ENCODE results near the gene F2RL1. TPM values are rescaled to one million over a fixed set of nuclear protein-coding genes. Genes with fewer than 3 reads are reported as not detected.
A peak's percentile ranks its signal among the peaks of the same experiment; 100 is the strongest.
"Not testable (repeated sequence)": the region's sequence is repeated elsewhere in the genome, so short reads cannot be mapped to it uniquely, and the experiment has no call there.

Gene F2RL1
- 1 to 10 TPM; 2.3 to 2.9 TPM for total RNA-seq

- ChIA-PET POLR2A (no interaction called here), CTCF (interaction anchor here (0.7 kb wide), 1 partner anchor 129 kb away, joined by 4 read pairs; no protein-coding TSS in a partner anchor)
- peaks cover 13% of the 10 kb centered on the region for H3K4me1 Mint-ChIP-seq (ENCODE audit: low read depth)
- peak within 1 kb of the TSS; percentile 77 for H3K4me3 Mint-ChIP-seq
- peaks cover 2% of the 10 kb centered on the region for H3K36me3 Mint-ChIP-seq
- intact Hi-C loops (cut with micrococcal nuclease): loop anchor here (2.0 kb wide), 1 partner anchor 32 kb away; the partner anchor contains the start of gene S100Z
- H3K27me3 Mint-ChIP-seq: peaks cover 9% of the 10 kb centered on the region
- H3K9me3 Mint-ChIP-seq: no peaks in the 10 kb centered on the region
- peak; percentile 66 for DNase-seq
- H3K27ac Mint-ChIP-seq: no peak within 1 kb of the TSS
Measured at GRCh38 chr5:76818844-76819831, at the start of gene F2RL1. Gene F2RL1 (plus strand): TSS chr5:76819030. CDS start chr5:76819183, 153 bp downstream.

GRCh38 chr5:76771041-76771440, 47.8 kb upstream of the F2RL1 start:
- H3K9me3 Mint-ChIP-seq; H3K27ac Mint-ChIP-seq; DNase-seq; POLR2A ChIA-PET; H3K4me1 Mint-ChIP-seq (ENCODE audit: low read depth); H3K4me3 Mint-ChIP-seq; H3K27me3 Mint-ChIP-seq; H3K36me3 Mint-ChIP-seq: not testable (repeated sequence)
- CTCF ChIA-PET: interaction anchor here (0.7 kb wide), 1 partner anchor 36 kb away, joined by 3 read pairs; no protein-coding TSS in a partner anchor
- intact Hi-C loops (cut with micrococcal nuclease): loop anchor here (5.0 to 10.0 kb wide), 2 partner anchors 34 to 126 kb away; no protein-coding TSS in a partner anchor

GRCh38 chr5:76771705-76772405, 47.0 kb upstream of the F2RL1 start:
- no peak overlapping the region for H3K27ac Mint-ChIP-seq
- POLR2A ChIA-PET: no interaction called here

GRCh38 chr5:76775921-76776320, 42.9 kb upstream of the F2RL1 start:
- H3K27me3 Mint-ChIP-seq: no peaks in the 10 kb centered on the region
- DNase-seq: no peak
- ChIA-PET POLR2A (no interaction called here), CTCF (interaction anchor here (2.1 to 6.4 kb wide), 3 partner anchors 96 to 174 kb away, joined by 14 to 147 read pairs (median 18); no protein-coding TSS in a partner anchor)
- no peaks in the 10 kb centered on the region for H3K9me3 Mint-ChIP-seq
- H3K4me3 Mint-ChIP-seq: no peak overlapping the region
- H3K4me1 Mint-ChIP-seq (ENCODE audit: low read depth): peaks cover 2% of the 10 kb centered on the region
- intact Hi-C loops (cut with micrococcal nuclease): loop anchor here (2.0 to 10.0 kb wide), 3 partner anchors 131 to 373 kb away; partner anchors contain the start of gene IQGAP2
- H3K27ac Mint-ChIP-seq: no peak overlapping the region
- H3K36me3 Mint-ChIP-seq: no peaks in the 10 kb centered on the region

More at GRCh38 chr5:76771705-76772405, 47.0 kb upstream of the F2RL1 start:
- H3K27me3 Mint-ChIP-seq: no peaks in the 10 kb centered on the region
- CTCF ChIA-PET: interaction anchor here (3.4 to 6.4 kb wide), 2 partner anchors 56 to 170 kb away, joined by 61 to 147 read pairs; partner anchors contain the start of gene F2R
- no peak overlapping the region for H3K4me3 Mint-ChIP-seq
- peaks cover 4% of the 10 kb centered on the region for H3K4me1 Mint-ChIP-seq (ENCODE audit: low read depth)
- no peaks in the 10 kb centered on the region for H3K9me3 Mint-ChIP-seq
- DNase-seq: no peak
- no peaks in the 10 kb centered on the region for H3K36me3 Mint-ChIP-seq
- intact Hi-C loops (cut with micrococcal nuclease): loop anchor here (5.0 to 10.0 kb wide), 2 partner anchors 35 to 127 kb away; no protein-coding TSS in a partner anchor

GRCh38 chr5:76776391-76776790, 42.4 kb upstream of the F2RL1 start:
- POLR2A ChIA-PET: no interaction called here
- intact Hi-C loops (cut with micrococcal nuclease): loop anchor here (10.0 kb wide), 1 partner anchor 132 kb away; no protein-coding TSS in a partner anchor
- Mint-ChIP-seq H3K4me3 (no peak overlapping the region), H3K36me3 (no peaks in the 10 kb centered on the region), H3K27ac (no peak overlapping the region), H3K4me1 (ENCODE audit: low read depth) (peaks cover 2% of the 10 kb centered on the region), H3K27me3 (no peaks in the 10 kb centered on the region), H3K9me3 (no peaks in the 10 kb centered on the region)
- CTCF ChIA-PET: interaction anchor here (0.6 to 6.4 kb wide), 2 partner anchors 85 to 175 kb away, joined by 3 to 147 read pairs; no protein-coding TSS in a partner anchor
- DNase-seq: no peak

GRCh38 chr5:76780616-76781015, 38.2 kb upstream of the F2RL1 start:
- POLR2A ChIA-PET: interaction anchor here (0.6 to 0.8 kb wide), 2 partner anchors 10 to 322 kb away, joined by 3 to 7 read pairs; no protein-coding TSS in a partner anchor
- H3K27me3 Mint-ChIP-seq; DNase-seq; H3K27ac Mint-ChIP-seq; H3K36me3 Mint-ChIP-seq; H3K9me3 Mint-ChIP-seq; H3K4me1 Mint-ChIP-seq (ENCODE audit: low read depth); intact Hi-C loops (cut with micrococcal nuclease); CTCF ChIA-PET; H3K4me3 Mint-ChIP-seq: not testable (repeated sequence)

- Mint-ChIP-seq H3K4me1 (ENCODE audit: low read depth) (no peaks in the 10 kb centered on the region), H3K27ac (no peak overlapping the region), H3K36me3 (no peaks in the 10 kb centered on the region), H3K9me3 (no peaks in the 10 kb centered on the region), H3K27me3 (no peaks in the 10 kb centered on the region), H3K4me3 (no peak overlapping the region)
- ChIA-PET CTCF (no interaction called here), POLR2A (interaction anchor here (0.7 kb wide), 1 partner anchor 11 kb away, joined by 3 read pairs; no protein-coding TSS in a partner anchor)
- no peak for DNase-seq
- intact Hi-C loops (cut with micrococcal nuclease): no loop called here
Measured at GRCh38 chr5:76781775-76782174, 37.1 kb upstream of the F2RL1 start.

GRCh38 chr5:76782444-76782843, 36.4 kb upstream of the F2RL1 start:
- H3K27ac Mint-ChIP-seq: no peak overlapping the region
- H3K4me3 Mint-ChIP-seq: no peak overlapping the region
- H3K36me3 Mint-ChIP-seq: no peaks in the 10 kb centered on the region
- no peaks in the 10 kb centered on the region for H3K27me3 Mint-ChIP-seq
- H3K4me1 Mint-ChIP-seq (ENCODE audit: low read depth): no peaks in the 10 kb centered on the region
- DNase-seq: no peak
- intact Hi-C loops (cut with micrococcal nuclease): no loop called here
- ChIA-PET CTCF (interaction anchor here (2.2 kb wide), 1 partner anchor 8 kb away, joined by 13 read pairs; no protein-coding TSS in a partner anchor), POLR2A (no interaction called here)
- H3K9me3 Mint-ChIP-seq: no peaks in the 10 kb centered on the region

GRCh38 chr5:76787237-76787636, 31.6 kb upstream of the F2RL1 start:
- ChIA-PET CTCF (no interaction called here), POLR2A (no interaction called here)
- Mint-ChIP-seq H3K27me3 (no peaks in the 10 kb centered on the region), H3K4me1 (ENCODE audit: low read depth) (peaks cover 20% of the 10 kb centered on the region), H3K36me3 (no peaks in the 10 kb centered on the region), H3K9me3 (no peaks in the 10 kb centered on the region), H3K4me3 (no peak overlapping the region), H3K27ac (no peak overlapping the region)
- DNase-seq: no peak
- intact Hi-C loops (cut with micrococcal nuclease): no loop called here

GRCh38 chr5:76788362-76788761, 30.5 kb upstream of the F2RL1 start:
- H3K27ac Mint-ChIP-seq: no peak overlapping the region
- ChIA-PET CTCF (no interaction called here), POLR2A (no interaction called here)
- H3K9me3 Mint-ChIP-seq: no peaks in the 10 kb centered on the region
- no peaks in the 10 kb centered on the region for H3K36me3 Mint-ChIP-seq
- H3K27me3 Mint-ChIP-seq: no peaks in the 10 kb centered on the region
- DNase-seq: no peak
- H3K4me3 Mint-ChIP-seq: no peak overlapping the region
- H3K4me1 Mint-ChIP-seq (ENCODE audit: low read depth): peaks cover 20% of the 10 kb centered on the region
- intact Hi-C loops (cut with micrococcal nuclease): no loop called here

GRCh38 chr5:76789275-76789674, 29.6 kb upstream of the F2RL1 start:
- H3K9me3 Mint-ChIP-seq; H3K4me3 Mint-ChIP-seq; H3K27ac Mint-ChIP-seq; POLR2A ChIA-PET; H3K36me3 Mint-ChIP-seq; DNase-seq; H3K27me3 Mint-ChIP-seq; intact Hi-C loops (cut with micrococcal nuclease): not testable (repeated sequence)
- peaks cover 20% of the 10 kb centered on the region for H3K4me1 Mint-ChIP-seq (ENCODE audit: low read depth)
- CTCF ChIA-PET: interaction anchor here (1.2 kb wide), 1 partner anchor 15 kb away, joined by 8 read pairs; no protein-coding TSS in a partner anchor
